GM23338 (cell line): ENCODE measurements around the gene GALNT6.
A peak's percentile ranks its signal among the peaks of the same experiment; 100 is the strongest.

Experiments
- CREB1 ChIP-seq: fragments of 250-450 bp; sonication (Bioruptor Pico); IDR thresholded peaks from 2 replicates; pipeline ENCODE4 v1.5.0; 2020; ENCODE audit warnings: low read depth, mild to moderate bottlenecking, moderate library complexity
- CTCF ChIP-seq, 2 experiments: fragments of 200-600 bp in 1 of 2; sonication (generic) in 1 of 2; conservative IDR thresholded peaks; 2 replicates each; pipeline versions ENCODE4 v1.5.1 to v1.6.1; 2016 to 2017; ENCODE audit warnings: antibody characterized with exemption in 2 of 2, low read depth in 2 of 2, mild to moderate bottlenecking in 2 of 2, moderate library complexity in 1 of 2
- ETS1 ChIP-seq: IDR thresholded peaks from 2 replicates; pipeline ENCODE4 v1.6.1; 2016; ENCODE audit warnings: antibody characterized with exemption
- EZH2 ChIP-seq: fragments of 200-600 bp; sonication (generic); IDR thresholded peaks from one replicate; pipeline ENCODE4 v1.8.0; 2017; ENCODE audit warnings: antibody characterized with exemption, mild to moderate bottlenecking, low read depth; ENCODE audit not compliant: unreplicated experiment
- EZH2phosphoT487 ChIP-seq: fragments of 200-600 bp; sonication (generic); IDR thresholded peaks from one replicate; pipeline ENCODE4 v1.8.1; 2018; ENCODE audit warnings: antibody characterized with exemption; ENCODE audit not compliant: unreplicated experiment
- JUNB ChIP-seq: IDR thresholded peaks from one replicate; pipeline ENCODE4 v1.6.1; 2016; ENCODE audit warnings: antibody characterized with exemption; ENCODE audit not compliant: unreplicated experiment
- NANOG ChIP-seq: IDR thresholded peaks from 2 replicates; pipeline ENCODE4 v1.6.1; 2016; ENCODE audit warnings: antibody characterized with exemption, borderline replicate concordance
- POLR2AphosphoS5 ChIP-seq: IDR thresholded peaks from 2 replicates; pipeline ENCODE4 v1.6.1; 2016; ENCODE audit warnings: antibody characterized with exemption, low read depth
- REST ChIP-seq: IDR thresholded peaks from one replicate; pipeline ENCODE4 v1.6.1; 2018; ENCODE audit warnings: antibody characterized with exemption; ENCODE audit not compliant: unreplicated experiment
- STAT1 ChIP-seq: IDR thresholded peaks from one replicate; pipeline ENCODE4 v1.6.1; 2016; ENCODE audit warnings: antibody characterized with exemption; ENCODE audit not compliant: unreplicated experiment
- ZNF114 ChIP-seq: fragments of 250-450 bp; sonication (Bioruptor Pico); IDR thresholded peaks from 2 replicates; pipeline ENCODE4 v1.5.0; 2020; ENCODE audit warnings: mild to moderate bottlenecking, moderate library complexity
- ZNF331 ChIP-seq: fragments of 250-450 bp; sonication (Bioruptor Pico); IDR thresholded peaks from 2 replicates; pipeline ENCODE4 v1.5.0; 2020; ENCODE audit warnings: low read depth, mild to moderate bottlenecking, moderate library complexity
- ZNF462 ChIP-seq: fragments of 250-450 bp; sonication (Bioruptor Pico); IDR thresholded peaks from 2 replicates; pipeline ENCODE4 v1.5.0; 2020; ENCODE audit warnings: mild to moderate bottlenecking, moderate library complexity

- TF ChIP-seq CTCF (conservative IDR thresholded peaks at IDR 0.05; ENCODE audit: low read depth in 2 of 2) (peak in 1 of 2 experiments; percentile 38; a peak in 2 of 4 replicates), POLR2AphosphoS5 (no peak), EZH2 (no peak), REST (no peak), EZH2phosphoT487 (no peak), CREB1 (CRISPR knock-in tag) (no peak), ZNF331 (CRISPR knock-in tag) (no peak), JUNB (no peak), ETS1 (no peak), ZNF114 (no peak), NANOG (no peak), STAT1 (no peak), ZNF462 (no peak)
Observed at GRCh38 chr12:51372021-51372420, 19.2 kb downstream of the GALNT6 start.
